T-helper 1 cell treated with Interleukin-12 subunit alpha and Interleukin-12 subunit beta and Interleukin-4 antibody, amounts not matched to agents 30 μg/mL and 1 μg/mL, for 36 hours (primary cell): ENCODE data around the gene GCFC2.

Source experiments
- H3K27ac Mint-ChIP-seq: one replicate; pipeline ENCODE4 v1.8.0; 2021; ENCODE audit warnings: mild to moderate bottlenecking, mixed read lengths
- H3K27me3 Mint-ChIP-seq: one replicate; pipeline ENCODE4 v1.8.0; 2021; ENCODE audit warnings: low read depth, mixed read lengths
- H3K36me3 Mint-ChIP-seq: one replicate; pipeline ENCODE4 v1.8.0; 2021; ENCODE audit warnings: low read depth, mixed read lengths
- H3K4me1 Mint-ChIP-seq: one replicate; pipeline ENCODE4 v1.8.0; 2021; ENCODE audit warnings: low read depth, mixed read lengths
- H3K4me3 Mint-ChIP-seq: one replicate; pipeline ENCODE4 v1.8.0; 2021; ENCODE audit warnings: mild to moderate bottlenecking, moderate library complexity, mixed read lengths
- H3K9me3 Mint-ChIP-seq: one replicate; pipeline ENCODE4 v1.8.0; 2021; ENCODE audit warnings: mixed read lengths

The GCFC2 gene

GRCh38 chr2:75655861-75656260, 54.9 kb downstream of the GCFC2 start:
- Mint-ChIP-seq H3K4me3 (no peak overlapping the region), H3K27ac (no peak overlapping the region), H3K9me3 (peaks cover 11% of the 10 kb centered on the region), H3K4me1 (peaks cover 23% of the 10 kb centered on the region), H3K27me3 (no peaks in the 10 kb centered on the region), H3K36me3 (peaks cover 75% of the 10 kb centered on the region)

DNA sequence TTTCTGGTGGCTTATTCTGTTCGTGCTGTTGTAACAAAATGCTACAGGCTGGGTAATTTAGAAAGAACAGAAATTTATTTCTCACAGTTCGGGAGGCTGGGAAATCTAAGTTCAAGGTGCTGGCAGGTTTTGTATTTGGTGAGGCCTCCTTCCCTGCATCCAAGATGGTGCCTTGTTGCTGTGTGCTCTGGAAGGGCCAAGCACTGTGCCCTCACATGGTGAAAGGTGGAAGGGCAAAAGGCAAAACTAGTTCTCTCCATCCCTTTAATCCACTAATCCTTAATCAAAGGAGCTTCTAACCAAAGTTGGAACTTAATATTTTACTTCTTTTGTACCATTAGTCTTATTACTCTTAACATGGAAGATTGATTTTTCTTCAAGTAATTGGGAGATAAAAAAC, 56.7 kb downstream of the GCFC2 start:
- H3K4me3 Mint-ChIP-seq, result no peak overlapping the region
- no peaks in the 10 kb centered on the region for H3K27me3 Mint-ChIP-seq
- peaks cover 72% of the 10 kb centered on the region for H3K36me3 Mint-ChIP-seq
- peaks cover 23% of the 10 kb centered on the region for H3K4me1 Mint-ChIP-seq
- H3K27ac Mint-ChIP-seq, result no peak overlapping the region
- peaks cover 5% of the 10 kb centered on the region for H3K9me3 Mint-ChIP-seq

GRCh38 chr2:75647771-75648170, 62.9 kb downstream of the GCFC2 start:
- H3K9me3 Mint-ChIP-seq, result no peaks in the 10 kb centered on the region
- peaks cover 33% of the 10 kb centered on the region for H3K36me3 Mint-ChIP-seq
- peak overlapping the region; percentile 95 for H3K27ac Mint-ChIP-seq
- H3K4me1 Mint-ChIP-seq, result peaks cover 28% of the 10 kb centered on the region
- H3K4me3 Mint-ChIP-seq, result peak overlapping the region; percentile 95
- H3K27me3 Mint-ChIP-seq, result no peaks in the 10 kb centered on the region

- Mint-ChIP-seq H3K27me3 (no peaks in the 10 kb centered on the region), H3K27ac (peak within 1 kb of the TSS; percentile 95), H3K9me3 (no peaks in the 10 kb centered on the region), H3K4me1 (peaks cover 23% of the 10 kb centered on the region), H3K36me3 (peaks cover 27% of the 10 kb centered on the region), H3K4me3 (peak within 1 kb of the TSS; percentile 95)
These were observed 63.9 kb downstream of the GCFC2 start, which contains the start of gene MRPL19 for GRCh38 chr2:75646583-75647425. MRPL19 (plus strand) TSS chr2:75646783; CDS start chr2:75646808, 25 bp downstream.

DNA sequence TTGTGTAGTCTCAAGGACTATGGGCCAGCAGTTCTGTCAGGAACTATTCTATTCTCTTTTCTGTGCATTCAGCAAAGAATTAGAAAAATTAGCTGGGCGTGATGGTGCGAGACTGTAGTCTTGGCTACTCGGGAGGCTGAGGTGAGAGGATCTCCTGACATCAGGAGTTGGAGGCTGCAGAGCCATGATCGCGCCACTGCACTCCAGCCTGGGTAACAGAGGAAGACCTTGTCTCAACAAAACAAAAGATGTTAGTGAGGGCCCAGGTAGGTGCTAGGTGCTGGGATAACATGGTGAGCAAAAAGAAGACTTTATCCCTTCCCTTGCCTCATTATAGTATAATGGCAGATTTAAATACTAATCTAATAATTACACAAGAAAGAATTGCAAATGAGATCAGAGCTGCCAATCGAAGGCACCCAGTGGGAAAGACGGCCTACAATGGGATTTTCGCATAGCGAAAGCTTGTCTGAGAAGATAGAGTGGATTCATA, 64.6 kb downstream of the GCFC2 start:
- Mint-ChIP-seq H3K36me3 (peaks cover 24% of the 10 kb centered on the region), H3K4me1 (peaks cover 20% of the 10 kb centered on the region), H3K9me3 (no peaks in the 10 kb centered on the region), H3K4me3 (peak overlapping the region; percentile 95), H3K27ac (peak overlapping the region; percentile 95), H3K27me3 (no peaks in the 10 kb centered on the region)

DNA sequence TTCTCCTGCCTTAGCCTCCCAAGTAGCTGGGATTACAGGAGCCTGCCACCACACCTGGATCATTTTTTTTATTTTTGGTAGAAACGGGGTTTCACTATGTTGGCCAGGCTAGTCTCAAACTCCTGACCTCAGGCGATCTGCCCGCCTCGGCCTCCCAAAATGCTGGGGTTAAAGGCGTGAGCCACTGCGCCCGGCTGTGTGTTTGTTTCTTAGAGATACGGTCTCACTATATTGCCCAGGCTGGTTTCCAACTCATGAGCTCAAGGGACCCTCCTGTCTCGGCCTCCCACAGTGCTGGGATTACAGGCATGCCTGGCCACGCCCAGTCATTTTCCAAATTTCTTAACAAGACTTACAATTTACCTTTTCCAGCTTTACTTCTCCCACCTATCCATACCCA, 65.1 kb downstream of the GCFC2 start:
- Mint-ChIP-seq H3K4me1 (peaks cover 23% of the 10 kb centered on the region), H3K36me3 (peaks cover 24% of the 10 kb centered on the region), H3K9me3 (no peaks in the 10 kb centered on the region), H3K4me3 (no peak overlapping the region), H3K27ac (no peak overlapping the region), H3K27me3 (no peaks in the 10 kb centered on the region)

DNA sequence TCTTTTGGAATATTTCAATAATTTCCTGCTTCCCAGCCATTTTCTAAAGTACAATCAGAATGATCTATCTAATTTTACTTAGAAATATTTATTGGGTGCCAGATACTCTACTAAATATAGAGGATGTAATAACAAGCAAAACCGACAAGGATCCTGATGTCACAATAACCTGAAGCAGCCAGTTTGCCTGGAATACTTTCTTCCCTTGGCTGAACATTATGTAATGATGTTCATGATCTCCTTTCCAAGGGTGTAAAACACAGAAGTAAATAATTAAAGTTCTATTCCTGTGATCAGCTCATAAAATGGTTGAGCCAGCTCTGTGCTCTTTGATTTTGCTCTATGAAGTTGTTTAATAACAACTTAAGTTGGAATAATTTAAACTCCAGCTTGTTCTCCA, 66.7 kb downstream of the GCFC2 start:
- Mint-ChIP-seq H3K36me3 (peaks cover 12% of the 10 kb centered on the region), H3K27me3 (peaks cover 7% of the 10 kb centered on the region), H3K27ac (no peak overlapping the region), H3K9me3 (no peaks in the 10 kb centered on the region), H3K4me3 (no peak overlapping the region), H3K4me1 (peaks cover 18% of the 10 kb centered on the region)

DNA sequence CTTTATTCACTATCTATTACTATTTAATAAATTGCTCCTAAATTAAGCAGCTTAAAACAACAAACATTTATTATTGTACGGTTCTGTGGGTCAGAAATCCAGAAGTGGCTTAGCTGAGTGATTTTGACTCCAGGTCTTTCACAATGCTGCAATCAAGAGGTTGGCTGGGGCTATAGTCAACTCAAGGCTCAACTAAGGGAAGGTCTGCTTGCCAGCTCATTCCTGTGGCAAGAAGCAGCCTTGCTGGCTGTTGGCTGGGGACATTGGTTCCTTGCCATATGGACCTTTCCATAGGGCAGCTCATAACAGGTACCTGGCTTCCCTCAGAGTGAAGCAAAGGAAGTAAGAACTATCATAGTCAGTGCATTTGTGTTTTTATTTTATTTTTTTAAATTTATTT, 69.1 kb downstream of the GCFC2 start:
- peaks cover 24% of the 10 kb centered on the region for H3K27me3 Mint-ChIP-seq
- peaks cover 8% of the 10 kb centered on the region for H3K4me1 Mint-ChIP-seq
- peaks cover under 1% of the 10 kb centered on the region for H3K36me3 Mint-ChIP-seq

DNA sequence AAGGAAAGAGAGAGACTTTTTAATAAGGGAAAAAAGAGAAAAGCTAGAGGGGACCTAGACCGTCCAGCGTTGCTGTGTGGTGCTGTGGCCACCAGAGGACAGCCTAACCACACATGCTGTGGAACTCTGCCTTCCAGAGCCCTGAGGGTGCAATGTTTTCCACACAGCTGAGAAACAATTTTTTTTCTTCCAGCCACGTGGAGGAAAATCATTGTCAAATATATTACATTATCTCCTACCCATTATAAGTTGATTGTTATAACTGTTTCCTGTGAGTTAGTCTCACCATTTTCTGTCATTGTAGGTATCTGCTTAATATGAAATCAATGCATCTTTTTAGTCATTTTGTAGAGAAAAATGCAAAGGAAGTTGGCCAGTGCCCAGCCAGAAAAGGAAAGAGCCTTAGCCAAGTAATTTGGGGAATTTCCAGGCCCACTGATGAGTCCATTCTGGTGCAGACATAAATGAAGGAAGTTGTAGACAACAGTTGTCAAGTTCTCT, 70.0 kb downstream of the GCFC2 start:
- H3K4me1 Mint-ChIP-seq, result peaks cover 2% of the 10 kb centered on the region
- H3K27ac Mint-ChIP-seq, result no peak overlapping the region
- no peak overlapping the region for H3K4me3 Mint-ChIP-seq
- H3K9me3 Mint-ChIP-seq, result no peaks in the 10 kb centered on the region
- H3K27me3 Mint-ChIP-seq, result peaks cover 24% of the 10 kb centered on the region
- no peaks in the 10 kb centered on the region for H3K36me3 Mint-ChIP-seq

More for the DNA sequence above, 69.1 kb downstream of the GCFC2 start:
- no peak overlapping the region for H3K4me3 Mint-ChIP-seq
- H3K9me3 Mint-ChIP-seq, result no peaks in the 10 kb centered on the region
- H3K27ac Mint-ChIP-seq, result no peak overlapping the region

GRCh38 chr2:75637568-75637967, 73.1 kb downstream of the GCFC2 start:
- Mint-ChIP-seq H3K27me3 (peaks cover 35% of the 10 kb centered on the region), H3K27ac (no peak overlapping the region), H3K4me1 (peaks cover 2% of the 10 kb centered on the region), H3K4me3 (no peak overlapping the region), H3K36me3 (no peaks in the 10 kb centered on the region), H3K9me3 (no peaks in the 10 kb centered on the region)

DNA sequence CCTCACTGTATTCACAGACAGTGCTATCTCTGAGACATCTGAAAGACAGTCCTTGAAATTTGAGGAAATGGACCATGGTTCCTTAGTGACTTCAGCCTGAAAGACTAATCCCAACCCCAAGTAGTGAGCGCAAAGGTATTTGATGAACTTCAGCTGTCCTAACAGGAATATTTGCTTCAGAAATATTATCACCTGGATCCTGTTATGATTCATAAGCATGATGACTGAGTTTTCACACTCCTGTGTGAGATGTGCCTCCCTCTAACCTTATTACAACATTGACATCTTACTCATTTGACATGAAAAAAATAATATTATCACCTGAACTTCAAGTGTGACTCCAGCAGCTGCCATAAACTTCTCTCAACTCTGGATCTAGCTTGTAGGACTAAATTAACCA, 75.8 kb downstream of the GCFC2 start:
- Mint-ChIP-seq H3K36me3 (no peaks in the 10 kb centered on the region), H3K27ac (no peak overlapping the region), H3K9me3 (no peaks in the 10 kb centered on the region), H3K4me1 (no peaks in the 10 kb centered on the region), H3K4me3 (no peak overlapping the region), H3K27me3 (peaks cover 42% of the 10 kb centered on the region)

- H3K27ac Mint-ChIP-seq, result no peak overlapping the region
- H3K4me1 Mint-ChIP-seq, result no peaks in the 10 kb centered on the region
- H3K9me3 Mint-ChIP-seq, result no peaks in the 10 kb centered on the region
- no peak overlapping the region for H3K4me3 Mint-ChIP-seq
- no peaks in the 10 kb centered on the region for H3K36me3 Mint-ChIP-seq
- H3K27me3 Mint-ChIP-seq, result peaks cover 36% of the 10 kb centered on the region
These were observed 77.1 kb downstream of the GCFC2 start for GRCh38 chr2:75633620-75634019.

DNA sequence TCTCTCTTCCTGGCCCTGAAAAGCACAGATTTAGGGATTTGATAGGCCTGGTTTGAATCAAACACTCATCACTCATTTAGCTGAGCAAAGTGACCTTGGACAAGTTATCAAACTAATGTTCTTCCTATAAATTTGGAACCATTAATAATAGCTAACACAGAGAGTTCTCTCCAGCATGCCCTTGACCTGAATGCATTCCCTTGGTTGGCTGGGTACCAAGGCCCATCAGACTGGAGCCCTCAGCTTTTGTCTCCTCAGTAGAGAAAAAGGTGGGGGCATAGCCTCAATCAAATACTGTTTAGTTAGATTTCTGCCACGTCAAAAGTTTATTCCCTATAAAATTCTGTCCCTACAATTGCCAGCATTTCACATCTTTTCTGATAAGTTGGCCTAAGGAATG, 77.9 kb downstream of the GCFC2 start:
- no peak overlapping the region for H3K27ac Mint-ChIP-seq
- H3K4me1 Mint-ChIP-seq, result no peaks in the 10 kb centered on the region
- H3K36me3 Mint-ChIP-seq, result no peaks in the 10 kb centered on the region
- H3K4me3 Mint-ChIP-seq, result no peak overlapping the region
- H3K9me3 Mint-ChIP-seq, result no peaks in the 10 kb centered on the region
- peaks cover 33% of the 10 kb centered on the region for H3K27me3 Mint-ChIP-seq

DNA sequence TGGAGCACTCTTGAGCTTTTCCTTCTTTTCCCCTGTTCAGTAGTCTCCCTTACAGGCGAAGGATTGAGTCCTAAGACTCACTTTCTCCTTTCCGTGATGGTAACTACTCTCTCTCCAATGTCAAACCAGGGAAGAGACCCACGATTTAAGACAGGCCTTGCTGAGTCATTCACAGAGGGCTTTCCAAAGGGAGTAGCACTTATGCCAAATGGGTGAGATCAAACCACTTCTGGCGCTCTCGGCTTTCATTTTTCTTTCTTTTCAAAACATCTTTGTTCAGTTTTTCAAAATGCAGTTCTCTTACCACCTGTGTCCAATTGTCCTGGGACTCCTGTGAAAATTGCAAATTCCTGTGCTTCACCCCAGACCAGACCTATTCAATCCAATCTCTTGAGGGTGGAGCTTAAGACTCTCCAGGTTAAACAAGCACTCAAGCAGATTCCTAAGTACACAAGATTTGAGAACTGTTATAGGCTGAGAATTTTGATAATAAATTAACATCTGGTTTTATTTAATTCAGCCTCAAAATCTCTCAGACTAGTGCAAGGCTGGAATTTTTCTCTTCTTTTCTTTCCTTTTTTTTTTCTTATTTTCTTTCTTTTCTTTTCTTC, 78.5 kb downstream of the GCFC2 start:
- no peaks in the 10 kb centered on the region for H3K36me3 Mint-ChIP-seq
- no peaks in the 10 kb centered on the region for H3K9me3 Mint-ChIP-seq
- no peak overlapping the region for H3K4me3 Mint-ChIP-seq
- H3K27ac Mint-ChIP-seq, result no peak overlapping the region
- H3K27me3 Mint-ChIP-seq, result peaks cover 29% of the 10 kb centered on the region
- H3K4me1 Mint-ChIP-seq, result no peaks in the 10 kb centered on the region
